Omental fat pad (tissue), 4 donors: ENCODE measurements around the gene ALDOC. TPM values are rescaled to one million over a fixed set of nuclear protein-coding genes. Genes with fewer than 3 reads are reported as not detected.

Source experiments
- ATAC-seq: fragments of 150-250 bp; one replicate; pipeline ENCODE4 v1.9.1; 2016; ENCODE audit warnings: mild to moderate bottlenecking, moderate library complexity; ENCODE audit not compliant: low FRiP score
- DNase-seq: peaks from one replicate; pipeline ENCODE4 v3.0.0-alpha.2; 2019; ENCODE audit warnings: low spot score
- total RNA-seq, 4 donors: library from RNA; depleted of rRNA; stranded (reverse); fragments of >200 nt; gene quantifications; one replicate each; pipeline ENCODE4 v1.1.0, GENCODE V29; 2016
- TF ChIP-seq, protein P1 (sequence below), 3 donors: fragments of 450-650 bp; IDR thresholded peaks; one replicate each; pipeline ENCODE4 v1.5.1; 2016 to 2017; ENCODE audit warnings: antibody characterized with exemption in 3 of 3, mild to moderate bottlenecking in 3 of 3, moderate library complexity in 2 of 3

The ALDOC gene
- total RNA-seq, 4 donors from 2014 or later = 17.3 to 83.0 (median 33.6) TPM

DNA sequence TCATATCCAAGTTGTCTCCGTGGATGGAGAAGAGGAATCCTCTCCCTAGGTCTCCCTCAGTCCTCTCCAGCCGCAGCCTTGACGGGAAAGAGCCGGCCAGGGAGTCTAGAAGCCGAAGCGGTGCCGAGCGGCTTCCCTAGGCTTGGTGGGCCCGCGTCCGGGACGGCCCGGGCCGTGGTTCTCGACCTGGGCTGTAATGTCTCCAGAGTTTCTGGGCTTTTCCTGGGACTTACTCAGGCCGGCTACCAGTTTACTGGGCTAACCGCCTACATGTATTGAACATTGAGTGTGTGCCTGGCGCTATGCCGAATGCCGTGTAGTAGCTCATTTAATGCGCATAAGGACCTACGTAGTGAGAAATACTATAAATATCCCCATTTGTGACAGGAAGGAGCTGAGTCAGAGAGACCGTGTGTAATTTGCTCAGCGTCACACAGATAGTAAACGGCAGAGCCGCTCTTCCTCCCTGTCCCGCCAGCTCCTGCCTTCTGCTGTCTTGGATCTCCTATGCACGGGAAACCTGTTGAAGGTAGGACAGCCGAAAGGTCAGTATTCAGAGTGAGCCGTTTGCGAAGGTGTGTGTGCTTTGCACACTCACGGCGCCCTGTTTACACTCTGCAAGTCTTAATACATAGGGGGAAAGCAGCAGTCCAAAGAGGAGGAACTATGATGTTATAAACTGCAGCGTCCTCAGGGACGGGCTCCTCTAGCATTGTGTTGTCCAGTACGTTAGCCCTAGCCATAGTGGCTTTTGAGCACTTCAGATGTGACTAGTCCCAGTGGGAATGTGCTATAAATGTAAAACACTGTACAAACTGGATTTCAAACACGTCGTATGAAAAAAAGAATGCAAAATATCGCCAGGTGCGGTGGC, 22.9 kb upstream of the ALDOC start:
- TF ChIP-seq, protein P1, sequence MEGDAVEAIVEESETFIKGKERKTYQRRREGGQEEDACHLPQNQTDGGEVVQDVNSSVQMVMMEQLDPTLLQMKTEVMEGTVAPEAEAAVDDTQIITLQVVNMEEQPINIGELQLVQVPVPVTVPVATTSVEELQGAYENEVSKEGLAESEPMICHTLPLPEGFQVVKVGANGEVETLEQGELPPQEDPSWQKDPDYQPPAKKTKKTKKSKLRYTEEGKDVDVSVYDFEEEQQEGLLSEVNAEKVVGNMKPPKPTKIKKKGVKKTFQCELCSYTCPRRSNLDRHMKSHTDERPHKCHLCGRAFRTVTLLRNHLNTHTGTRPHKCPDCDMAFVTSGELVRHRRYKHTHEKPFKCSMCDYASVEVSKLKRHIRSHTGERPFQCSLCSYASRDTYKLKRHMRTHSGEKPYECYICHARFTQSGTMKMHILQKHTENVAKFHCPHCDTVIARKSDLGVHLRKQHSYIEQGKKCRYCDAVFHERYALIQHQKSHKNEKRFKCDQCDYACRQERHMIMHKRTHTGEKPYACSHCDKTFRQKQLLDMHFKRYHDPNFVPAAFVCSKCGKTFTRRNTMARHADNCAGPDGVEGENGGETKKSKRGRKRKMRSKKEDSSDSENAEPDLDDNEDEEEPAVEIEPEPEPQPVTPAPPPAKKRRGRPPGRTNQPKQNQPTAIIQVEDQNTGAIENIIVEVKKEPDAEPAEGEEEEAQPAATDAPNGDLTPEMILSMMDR (IDR thresholded peaks at IDR 0.05) = no peak
- DNase-seq (peak; percentile 85), ATAC-seq (peak; percentile 77)

GRCh38 chr17:28598799-28599310, 22.2 kb upstream of the ALDOC start, which contains the start of gene SPAG5:
Gene SPAG5, minus strand, starts transcription at chr17:28599025. Its CDS starts 79 bp downstream, at chr17:28598946.
- TF ChIP-seq, protein P1 (IDR thresholded peaks at IDR 0.05) = no peak
- peak; percentile 84 for DNase-seq
- ATAC-seq = peak; percentile 99

- ATAC-seq (no peak), DNase-seq (no peak)
- TF ChIP-seq, protein P1 (IDR thresholded peaks at IDR 0.05) = no peak
These were observed 21.7 kb upstream of the ALDOC start for GRCh38 chr17:28598389-28598788.

DNA sequence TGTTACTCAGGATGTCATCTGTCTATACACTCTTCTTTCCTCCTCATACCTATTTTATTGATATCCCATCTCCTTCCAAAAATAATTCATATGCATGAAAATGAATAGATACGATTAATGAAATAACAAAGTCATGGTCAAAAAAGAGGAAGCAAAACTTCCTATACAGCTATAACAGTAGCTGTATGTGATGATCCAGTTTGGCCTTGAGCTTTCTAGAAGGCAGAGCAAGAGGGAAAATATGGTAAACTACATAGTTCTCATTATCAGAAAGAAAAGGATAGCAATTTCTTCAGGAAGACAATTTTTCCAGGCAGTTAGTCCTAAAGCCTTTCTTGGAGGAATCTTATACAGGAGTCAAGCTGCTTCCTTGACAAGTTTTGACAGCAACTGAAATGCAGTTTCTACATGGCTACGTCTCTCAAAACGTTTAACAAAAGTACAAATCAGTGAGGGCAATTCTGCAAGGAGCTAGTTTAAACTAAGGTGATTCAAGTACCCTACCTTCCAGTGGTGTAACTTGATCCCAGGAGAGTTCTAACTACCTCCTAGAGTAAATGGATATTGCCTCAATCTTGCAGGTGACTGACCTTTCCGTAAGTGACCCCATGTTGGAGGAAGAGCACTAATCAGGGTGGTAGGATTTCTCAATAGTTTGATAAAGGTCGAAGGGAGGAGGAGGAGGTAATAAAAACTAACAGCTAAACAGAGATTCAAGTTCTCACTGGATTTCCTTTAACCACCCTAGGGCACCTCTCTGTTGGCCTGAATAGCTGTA, 21.1 kb upstream of the ALDOC start:
- TF ChIP-seq, protein P1 (IDR thresholded peaks at IDR 0.05) = no peak
- DNase-seq (no peak), ATAC-seq (no peak)

- no peak for DNase-seq
- ATAC-seq = no peak
- TF ChIP-seq, protein P1 (IDR thresholded peaks at IDR 0.05) = no peak
These were observed 15.6 kb upstream of the ALDOC start for GRCh38 chr17:28592260-28592659.

DNA sequence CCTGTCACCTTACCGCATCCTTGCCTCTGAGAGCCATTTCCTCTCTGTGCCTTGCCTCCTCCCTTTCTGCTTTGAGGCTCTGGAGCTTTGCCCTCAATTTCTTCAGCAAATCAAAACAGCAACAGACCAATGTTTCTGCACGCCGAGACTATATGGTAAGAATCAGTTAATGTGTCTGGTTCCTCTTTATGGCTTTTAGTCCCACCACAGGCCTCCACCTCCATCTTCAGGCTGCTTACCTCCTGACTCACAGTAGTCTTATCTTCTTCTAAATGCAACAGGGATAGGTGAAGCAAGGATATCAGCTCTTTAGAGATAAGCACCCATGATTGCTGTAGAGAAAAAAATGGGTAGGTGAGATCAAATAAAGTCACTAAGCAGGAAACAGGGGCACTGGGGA, 9.2 kb upstream of the ALDOC start:
- TF ChIP-seq, protein P1 (IDR thresholded peaks at IDR 0.05) = no peak
- no peak for DNase-seq
- ATAC-seq = no peak
